Measurements from ENCODE around the gene WDR82. TPM values are rescaled to one million over a fixed set of nuclear protein-coding genes. Genes with fewer than 3 reads are reported as not detected.
A peak's percentile ranks its signal among the peaks of the same experiment; 100 is the strongest.

The WDR82 gene
- total and polyA plus RNA-seq, 10 of the 15 experiments (the other 5 are each of a cell fraction or from before 2014, with no cell fraction given), result 10.1 to 82.4 (median 48.7) TPM

GRCh38 chr3:52268036-52268435 is 10.4 kb downstream of the WDR82 start:
- intact Hi-C loops (cut with micrococcal nuclease; ENCODE audit: unreplicated experiment), result no loop called here
- in situ Hi-C loops (cut with MboI), result no loop called here
- Histone ChIP-seq H2AFZ (ENCODE audit: control insufficient read depth, low read depth, low read length) (no peak overlapping the region), H3K9ac (ENCODE audit: control insufficient read depth, insufficient read depth, low read length) (no peak overlapping the region), H3K9me3 (replicated peaks; ENCODE audit: control insufficient read depth, insufficient read depth, low read length) (no peaks in the 10 kb centered on the region), H3K79me2 (ENCODE audit: control insufficient read depth, insufficient read depth, low read length) (peaks cover 48% of the 10 kb centered on the region), H4K20me1 (ENCODE audit: control insufficient read depth, insufficient read depth) (no peaks in the 10 kb centered on the region), H3K36me3 (ENCODE audit: control insufficient read depth in 2 of 2, insufficient read depth in 2 of 2, low read length in 1 of 2) (peaks cover 13 to 44% of the 10 kb centered on the region in 2 experiments), H3K4me1 (ENCODE audit: control insufficient read depth, insufficient read depth, low read length) (peaks cover 11% of the 10 kb centered on the region), H3K4me3 (no peak overlapping the region), H3K27me3 (replicated peaks in 1 of 2; ENCODE audit: control insufficient read depth in 2 of 2, insufficient read depth in 2 of 2, low read length in 1 of 2) (no peaks in the 10 kb centered on the region), H3K4me2 (ENCODE audit: control insufficient read depth, insufficient read depth) (no peak overlapping the region), H3K27ac (ENCODE audit: control insufficient read depth, insufficient read depth) (no peak overlapping the region)
- TSS peak; percentile 4 for BruUV-seq (replicated peaks)
- ChIA-PET RAD21 (ENCODE audit: unreplicated experiment) (no interaction called here), CTCF (interaction anchor here (1.2 kb wide), 1 partner anchor 10 kb away, joined by 3 read pairs; no protein-coding TSS in a partner anchor), POLR2A (interaction anchor here (1.3 kb wide), 1 partner anchor 10 kb away, joined by 6 read pairs; no protein-coding TSS in a partner anchor), SMC1A (ENCODE audit: uncharacterized antibody, unreplicated experiment) (interaction anchor here (1.7 kb wide), 1 partner anchor 71 kb away, joined by 4 read pairs; no protein-coding TSS in a partner anchor)
- FAIRE-seq, result no peak
- WGBS (ENCODE audit: insufficient coverage, insufficient replicate concordance, low lambda C conversion rate, missing lambda C conversion rate), result 97% methylated on average over 7 of the region's 7 CpGs
- no peak for DNase-seq (ENCODE audit: low read depth, low spot score)
- ATAC-seq, result no peak
- TF ChIP-seq EZH2 (IDR thresholded peaks at IDR 0.05; ENCODE audit: borderline replicate concordance, control insufficient read depth, low read depth, low read length) (no peak), SUPT20H (IDR thresholded peaks at IDR 0.05; ENCODE audit: borderline replicate concordance, control insufficient read depth, low read depth, low read length) (no peak), IKZF1 (conservative IDR thresholded peaks at IDR 0.05) (no peak), BACH1 (IDR thresholded peaks at IDR 0.05; ENCODE audit: borderline replicate concordance) (no peak), ZNF24 (IDR thresholded peaks at IDR 0.05) (no peak), GABPA (IDR thresholded peaks at IDR 0.05; ENCODE audit: low read depth) (no peak), FOXM1 (IDR thresholded peaks at IDR 0.05; ENCODE audit: low read depth, low read length) (no peak), FOXK2 (IDR thresholded peaks at IDR 0.05) (no peak), RELA (IDR thresholded peaks at IDR 0.05; ENCODE audit: borderline replicate concordance, partially characterized antibody) (no peak)
- TF ChIP-seq, protein P1, sequence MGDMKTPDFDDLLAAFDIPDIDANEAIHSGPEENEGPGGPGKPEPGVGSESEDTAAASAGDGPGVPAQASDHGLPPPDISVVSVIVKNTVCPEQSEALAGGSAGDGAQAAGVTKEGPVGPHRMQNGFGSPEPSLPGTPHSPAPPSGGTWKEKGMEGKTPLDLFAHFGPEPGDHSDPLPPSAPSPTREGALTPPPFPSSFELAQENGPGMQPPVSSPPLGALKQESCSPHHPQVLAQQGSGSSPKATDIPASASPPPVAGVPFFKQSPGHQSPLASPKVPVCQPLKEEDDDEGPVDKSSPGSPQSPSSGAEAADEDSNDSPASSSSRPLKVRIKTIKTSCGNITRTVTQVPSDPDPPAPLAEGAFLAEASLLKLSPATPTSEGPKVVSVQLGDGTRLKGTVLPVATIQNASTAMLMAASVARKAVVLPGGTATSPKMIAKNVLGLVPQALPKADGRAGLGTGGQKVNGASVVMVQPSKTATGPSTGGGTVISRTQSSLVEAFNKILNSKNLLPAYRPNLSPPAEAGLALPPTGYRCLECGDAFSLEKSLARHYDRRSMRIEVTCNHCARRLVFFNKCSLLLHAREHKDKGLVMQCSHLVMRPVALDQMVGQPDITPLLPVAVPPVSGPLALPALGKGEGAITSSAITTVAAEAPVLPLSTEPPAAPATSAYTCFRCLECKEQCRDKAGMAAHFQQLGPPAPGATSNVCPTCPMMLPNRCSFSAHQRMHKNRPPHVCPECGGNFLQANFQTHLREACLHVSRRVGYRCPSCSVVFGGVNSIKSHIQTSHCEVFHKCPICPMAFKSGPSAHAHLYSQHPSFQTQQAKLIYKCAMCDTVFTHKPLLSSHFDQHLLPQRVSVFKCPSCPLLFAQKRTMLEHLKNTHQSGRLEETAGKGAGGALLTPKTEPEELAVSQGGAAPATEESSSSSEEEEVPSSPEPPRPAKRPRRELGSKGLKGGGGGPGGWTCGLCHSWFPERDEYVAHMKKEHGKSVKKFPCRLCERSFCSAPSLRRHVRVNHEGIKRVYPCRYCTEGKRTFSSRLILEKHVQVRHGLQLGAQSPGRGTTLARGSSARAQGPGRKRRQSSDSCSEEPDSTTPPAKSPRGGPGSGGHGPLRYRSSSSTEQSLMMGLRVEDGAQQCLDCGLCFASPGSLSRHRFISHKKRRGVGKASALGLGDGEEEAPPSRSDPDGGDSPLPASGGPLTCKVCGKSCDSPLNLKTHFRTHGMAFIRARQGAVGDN (IDR thresholded peaks at IDR 0.05), result no peak
- TF ChIP-seq, protein P2, sequence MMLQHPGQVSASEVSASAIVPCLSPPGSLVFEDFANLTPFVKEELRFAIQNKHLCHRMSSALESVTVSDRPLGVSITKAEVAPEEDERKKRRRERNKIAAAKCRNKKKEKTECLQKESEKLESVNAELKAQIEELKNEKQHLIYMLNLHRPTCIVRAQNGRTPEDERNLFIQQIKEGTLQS (IDR thresholded peaks at IDR 0.05; ENCODE audit: borderline replicate concordance, extremely low read depth, low read depth, low read length), result no peak
- TF ChIP-seq, protein P3, sequence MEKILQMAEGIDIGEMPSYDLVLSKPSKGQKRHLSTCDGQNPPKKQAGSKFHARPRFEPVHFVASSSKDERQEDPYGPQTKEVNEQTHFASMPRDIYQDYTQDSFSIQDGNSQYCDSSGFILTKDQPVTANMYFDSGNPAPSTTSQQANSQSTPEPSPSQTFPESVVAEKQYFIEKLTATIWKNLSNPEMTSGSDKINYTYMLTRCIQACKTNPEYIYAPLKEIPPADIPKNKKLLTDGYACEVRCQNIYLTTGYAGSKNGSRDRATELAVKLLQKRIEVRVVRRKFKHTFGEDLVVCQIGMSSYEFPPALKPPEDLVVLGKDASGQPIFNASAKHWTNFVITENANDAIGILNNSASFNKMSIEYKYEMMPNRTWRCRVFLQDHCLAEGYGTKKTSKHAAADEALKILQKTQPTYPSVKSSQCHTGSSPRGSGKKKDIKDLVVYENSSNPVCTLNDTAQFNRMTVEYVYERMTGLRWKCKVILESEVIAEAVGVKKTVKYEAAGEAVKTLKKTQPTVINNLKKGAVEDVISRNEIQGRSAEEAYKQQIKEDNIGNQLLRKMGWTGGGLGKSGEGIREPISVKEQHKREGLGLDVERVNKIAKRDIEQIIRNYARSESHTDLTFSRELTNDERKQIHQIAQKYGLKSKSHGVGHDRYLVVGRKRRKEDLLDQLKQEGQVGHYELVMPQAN (conservative IDR thresholded peaks at IDR 0.05), result no peak
- TF ChIP-seq, protein P4, sequence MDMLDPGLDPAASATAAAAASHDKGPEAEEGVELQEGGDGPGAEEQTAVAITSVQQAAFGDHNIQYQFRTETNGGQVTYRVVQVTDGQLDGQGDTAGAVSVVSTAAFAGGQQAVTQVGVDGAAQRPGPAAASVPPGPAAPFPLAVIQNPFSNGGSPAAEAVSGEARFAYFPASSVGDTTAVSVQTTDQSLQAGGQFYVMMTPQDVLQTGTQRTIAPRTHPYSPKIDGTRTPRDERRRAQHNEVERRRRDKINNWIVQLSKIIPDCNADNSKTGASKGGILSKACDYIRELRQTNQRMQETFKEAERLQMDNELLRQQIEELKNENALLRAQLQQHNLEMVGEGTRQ (IDR thresholded peaks at IDR 0.05; ENCODE audit: borderline replicate concordance, low read depth, low read length), result no peak
